ENCODE measurements around the gene AFF2.

The AFF2 gene

DNA sequence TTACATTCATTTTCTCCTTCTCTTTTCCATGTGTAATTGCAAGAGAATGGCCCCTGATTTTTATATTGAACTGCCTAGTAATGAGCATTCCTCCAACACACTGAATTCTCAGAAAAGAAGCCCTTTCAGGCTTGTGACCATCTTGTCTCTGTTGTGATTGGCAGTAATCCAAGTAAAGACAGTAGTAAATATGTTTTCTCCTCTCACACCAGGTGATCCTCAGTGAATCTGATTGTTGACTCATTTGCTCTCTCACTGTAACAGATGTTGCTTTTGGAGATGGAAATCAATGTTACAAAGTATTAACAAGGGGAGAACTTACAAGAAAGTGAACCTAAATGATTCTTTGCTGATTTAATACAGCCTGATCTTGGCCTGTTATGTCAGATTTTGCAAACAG lies 271.0 kb downstream of the AFF2 start:
- Histone ChIP-seq H3K9me3 (ENCODE audit: control extremely low read depth in 1 of 5, control insufficient read depth in 4 of 5, insufficient read depth in 2 of 5, low read depth in 1 of 5, low read length in 4 of 5) (no peaks in the 10 kb centered on the region), H3K36me3 (ENCODE audit: control insufficient read depth in 4 of 4, insufficient read depth in 4 of 4, low read length in 3 of 4) (no peaks in the 10 kb centered on the region), H3K27ac (ENCODE audit: insufficient read depth in 1 of 2, low read depth in 1 of 2, low read length in 2 of 2, poor library complexity in 1 of 2, severe bottlenecking in 2 of 2) (no peak overlapping the region), H3K4me3 (ENCODE audit: control insufficient read depth in 1 of 7, extremely low read depth in 1 of 7, insufficient read depth in 4 of 7, low read depth in 2 of 7, low read length in 6 of 7) (no peak overlapping the region), H3K27me3 (replicated peaks in 2 of 5; ENCODE audit: control insufficient read depth in 4 of 5, insufficient read depth in 5 of 5, low read length in 4 of 5) (no peaks in the 10 kb centered on the region), H3K4me1 (ENCODE audit: control extremely low read depth in 1 of 4, control insufficient read depth in 4 of 4, insufficient read depth in 4 of 4, low read length in 3 of 4) (no peaks in the 10 kb centered on the region)
- DNase-seq, result no peak
- POLR2A ChIA-PET, result no interaction called here
- CTCF ChIA-PET, result no interaction called here

DNA sequence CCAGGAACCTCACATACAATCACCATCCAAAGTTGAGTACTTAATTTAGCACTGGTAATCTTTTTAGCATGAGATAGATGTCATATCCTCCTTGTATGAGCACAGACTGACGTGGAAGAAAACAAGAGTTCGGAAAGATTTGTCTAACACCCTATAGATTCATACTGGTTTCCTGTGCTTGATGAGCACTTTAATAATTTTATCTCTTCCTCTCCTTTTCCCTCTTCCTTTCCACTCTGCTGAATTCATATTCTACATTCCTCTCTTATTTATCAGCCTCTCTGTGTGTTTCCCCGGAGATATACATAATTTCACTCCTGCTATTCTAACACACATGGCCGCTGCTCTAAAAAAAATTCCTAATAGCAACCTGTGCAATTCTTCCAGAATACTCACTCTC lies 273.9 kb downstream of the AFF2 start:
- H3K27me3 ChIP-seq (replicated peaks in 2 of 5; ENCODE audit: control insufficient read depth in 4 of 5, insufficient read depth in 5 of 5, low read length in 4 of 5), result no peaks in the 10 kb centered on the region

DNA sequence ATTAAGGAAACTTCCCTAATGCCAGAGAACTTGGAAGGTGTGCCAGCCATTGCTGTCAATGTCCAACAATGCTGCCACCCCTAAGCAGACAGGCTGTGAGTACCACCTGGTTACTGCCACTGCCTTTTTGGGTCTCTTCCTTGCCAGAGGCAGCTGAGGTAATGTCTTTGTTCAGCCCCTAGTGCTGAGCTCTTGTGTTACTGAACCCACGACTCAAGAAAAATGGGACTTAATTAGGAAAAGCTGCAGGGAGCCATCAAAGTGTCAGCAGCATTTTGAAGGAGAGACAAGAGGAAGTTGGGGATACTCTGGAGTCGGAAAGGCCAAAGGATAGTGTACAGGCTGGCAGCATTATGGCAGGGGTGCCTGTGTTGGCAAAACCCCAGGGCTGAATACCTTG lies 283.7 kb downstream of the AFF2 start:
- no peak for DNase-seq
- Histone ChIP-seq H3K36me3 (ENCODE audit: control insufficient read depth in 4 of 4, insufficient read depth in 4 of 4, low read length in 3 of 4) (no peaks in the 10 kb centered on the region), H3K4me1 (ENCODE audit: control extremely low read depth in 1 of 4, control insufficient read depth in 4 of 4, insufficient read depth in 4 of 4, low read length in 3 of 4) (no peaks in the 10 kb centered on the region), H3K27ac (ENCODE audit: insufficient read depth in 1 of 2, low read depth in 1 of 2, low read length in 2 of 2, poor library complexity in 1 of 2, severe bottlenecking in 2 of 2) (no peak overlapping the region), H3K27me3 (replicated peaks in 2 of 5; ENCODE audit: control insufficient read depth in 4 of 5, insufficient read depth in 5 of 5, low read length in 4 of 5) (no peaks in the 10 kb centered on the region), H3K9me3 (ENCODE audit: control extremely low read depth in 1 of 5, control insufficient read depth in 4 of 5, insufficient read depth in 2 of 5, low read depth in 1 of 5, low read length in 4 of 5) (no peaks in the 10 kb centered on the region), H3K4me3 (ENCODE audit: control insufficient read depth in 1 of 7, extremely low read depth in 1 of 7, insufficient read depth in 4 of 7, low read depth in 2 of 7, low read length in 6 of 7) (no peak overlapping the region)
- CTCF ChIA-PET, result no interaction called here
- WGBS (ENCODE audit: insufficient coverage), result 72% methylated on average over 2 of the region's 2 CpGs
- POLR2A ChIA-PET, result no interaction called here

More for the DNA sequence above, 273.9 kb downstream of the AFF2 start:
- DNase-seq, result no peak
- Histone ChIP-seq H3K4me3 (ENCODE audit: control insufficient read depth in 1 of 7, extremely low read depth in 1 of 7, insufficient read depth in 4 of 7, low read depth in 2 of 7, low read length in 6 of 7) (no peak overlapping the region), H3K27ac (ENCODE audit: insufficient read depth in 1 of 2, low read depth in 1 of 2, low read length in 2 of 2, poor library complexity in 1 of 2, severe bottlenecking in 2 of 2) (no peak overlapping the region), H3K36me3 (ENCODE audit: control insufficient read depth in 4 of 4, insufficient read depth in 4 of 4, low read length in 3 of 4) (no peaks in the 10 kb centered on the region), H3K9me3 (ENCODE audit: control extremely low read depth in 1 of 5, control insufficient read depth in 4 of 5, insufficient read depth in 2 of 5, low read depth in 1 of 5, low read length in 4 of 5) (no peaks in the 10 kb centered on the region), H3K4me1 (ENCODE audit: control extremely low read depth in 1 of 4, control insufficient read depth in 4 of 4, insufficient read depth in 4 of 4, low read length in 3 of 4) (no peaks in the 10 kb centered on the region)
- ChIA-PET POLR2A (no interaction called here), CTCF (interaction anchor here (1.2 kb wide), 1 partner anchor 15 kb away, joined by 3 read pairs; no protein-coding TSS in a partner anchor)
- WGBS (ENCODE audit: insufficient coverage), result 68% methylated on average over 2 of the region's 4 CpGs

DNA sequence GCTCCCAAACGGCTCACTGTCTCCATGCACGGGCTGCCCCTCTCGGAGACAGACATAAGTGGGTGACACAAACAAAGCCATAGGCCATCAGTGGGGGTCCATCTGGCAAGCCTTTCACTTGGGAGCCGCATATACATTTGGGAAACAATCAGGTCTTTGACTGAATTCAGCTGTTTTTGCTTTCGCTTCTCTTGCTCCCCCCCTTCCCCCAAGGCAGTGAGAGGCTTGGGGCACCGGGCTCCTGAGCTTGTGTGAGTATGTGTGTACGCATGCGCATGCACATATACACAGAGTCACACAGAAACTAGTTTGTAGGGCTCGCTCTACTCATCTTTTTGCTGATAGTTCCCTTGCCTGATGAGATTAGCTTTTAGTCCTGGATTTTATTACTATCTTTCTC lies 284.4 kb downstream of the AFF2 start:
- H3K27ac ChIP-seq (ENCODE audit: insufficient read depth in 1 of 2, low read depth in 1 of 2, low read length in 2 of 2, poor library complexity in 1 of 2, severe bottlenecking in 2 of 2), result no peak overlapping the region
- H3K36me3 ChIP-seq (ENCODE audit: control insufficient read depth in 4 of 4, insufficient read depth in 4 of 4, low read length in 3 of 4), result no peaks in the 10 kb centered on the region
- no peak for DNase-seq
- POLR2A ChIA-PET, result no interaction called here
- CTCF ChIA-PET, result no interaction called here
- H3K4me3 ChIP-seq (ENCODE audit: control insufficient read depth in 1 of 7, extremely low read depth in 1 of 7, insufficient read depth in 4 of 7, low read depth in 2 of 7, low read length in 6 of 7), result no peak overlapping the region
- no peaks in the 10 kb centered on the region for H3K9me3 ChIP-seq (ENCODE audit: control extremely low read depth in 1 of 5, control insufficient read depth in 4 of 5, insufficient read depth in 2 of 5, low read depth in 1 of 5, low read length in 4 of 5)
- H3K27me3 ChIP-seq (replicated peaks in 2 of 5; ENCODE audit: control insufficient read depth in 4 of 5, insufficient read depth in 5 of 5, low read length in 4 of 5), result no peaks in the 10 kb centered on the region
- H3K4me1 ChIP-seq (ENCODE audit: control extremely low read depth in 1 of 4, control insufficient read depth in 4 of 4, insufficient read depth in 4 of 4, low read length in 3 of 4), result no peaks in the 10 kb centered on the region
- WGBS (ENCODE audit: insufficient coverage), result 86% methylated on average over 4 of the region's 9 CpGs

DNA sequence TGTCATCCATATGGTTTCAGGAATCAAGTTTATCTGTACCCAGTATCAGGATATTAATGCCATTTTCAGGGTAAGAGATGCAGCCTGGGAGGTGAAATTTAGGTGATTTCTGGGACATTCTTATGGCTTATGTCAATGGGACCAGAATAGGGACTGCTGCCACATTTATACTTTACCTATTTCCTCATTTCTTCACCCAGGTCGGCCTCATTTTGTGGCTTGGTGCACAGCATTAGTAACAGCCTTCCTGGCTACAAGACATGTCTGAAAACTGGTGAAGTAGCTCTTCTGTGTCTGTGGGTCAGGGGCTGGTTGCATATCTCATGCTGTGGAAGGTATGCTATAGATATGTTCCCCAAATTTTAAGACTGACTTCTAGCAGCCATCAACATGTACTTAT lies 284.8 kb downstream of the AFF2 start:
- Histone ChIP-seq H3K36me3 (ENCODE audit: control insufficient read depth in 4 of 4, insufficient read depth in 4 of 4, low read length in 3 of 4) (no peaks in the 10 kb centered on the region), H3K27me3 (replicated peaks in 2 of 5; ENCODE audit: control insufficient read depth in 4 of 5, insufficient read depth in 5 of 5, low read length in 4 of 5) (no peaks in the 10 kb centered on the region), H3K4me1 (ENCODE audit: control extremely low read depth in 1 of 4, control insufficient read depth in 4 of 4, insufficient read depth in 4 of 4, low read length in 3 of 4) (no peaks in the 10 kb centered on the region), H3K4me3 (ENCODE audit: control insufficient read depth in 1 of 7, extremely low read depth in 1 of 7, insufficient read depth in 4 of 7, low read depth in 2 of 7, low read length in 6 of 7) (no peak overlapping the region), H3K9me3 (ENCODE audit: control extremely low read depth in 1 of 5, control insufficient read depth in 4 of 5, insufficient read depth in 2 of 5, low read depth in 1 of 5, low read length in 4 of 5) (no peaks in the 10 kb centered on the region), H3K27ac (ENCODE audit: insufficient read depth in 1 of 2, low read depth in 1 of 2, low read length in 2 of 2, poor library complexity in 1 of 2, severe bottlenecking in 2 of 2) (no peak overlapping the region)
- POLR2A ChIA-PET, result no interaction called here
- DNase-seq, result no peak
- CTCF ChIA-PET, result no interaction called here
- WGBS (ENCODE audit: insufficient coverage), result 71% methylated on average over 1 of the region's 1 CpG

DNA sequence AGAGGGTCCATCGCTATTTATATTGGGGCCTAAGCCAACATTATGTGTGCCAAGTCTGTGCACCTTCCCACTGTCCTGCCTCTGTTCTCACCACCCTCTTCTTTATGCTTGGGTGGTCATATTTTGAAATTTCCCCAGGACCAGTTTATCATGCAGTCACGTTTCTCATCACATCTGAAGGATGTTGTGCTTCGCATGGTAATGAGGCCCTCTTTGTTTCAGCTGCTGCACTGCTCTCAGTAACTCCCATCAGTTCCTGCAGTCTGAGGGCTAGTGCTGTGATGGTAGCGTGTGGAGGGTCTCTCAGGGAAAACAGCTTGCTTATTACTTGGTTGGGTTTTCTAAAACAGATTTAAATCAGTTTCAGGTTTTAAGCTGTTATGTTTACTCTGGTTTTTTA lies 288.0 kb downstream of the AFF2 start:
- Histone ChIP-seq H3K36me3 (ENCODE audit: control insufficient read depth in 4 of 4, insufficient read depth in 4 of 4, low read length in 3 of 4) (no peaks in the 10 kb centered on the region), H3K9me3 (ENCODE audit: control extremely low read depth in 1 of 5, control insufficient read depth in 4 of 5, insufficient read depth in 2 of 5, low read depth in 1 of 5, low read length in 4 of 5) (no peaks in the 10 kb centered on the region), H3K27me3 (replicated peaks in 2 of 5; ENCODE audit: control insufficient read depth in 4 of 5, insufficient read depth in 5 of 5, low read length in 4 of 5) (no peaks in the 10 kb centered on the region), H3K4me1 (ENCODE audit: control extremely low read depth in 1 of 4, control insufficient read depth in 4 of 4, insufficient read depth in 4 of 4, low read length in 3 of 4) (no peaks in the 10 kb centered on the region), H3K4me3 (ENCODE audit: control insufficient read depth in 1 of 7, extremely low read depth in 1 of 7, insufficient read depth in 4 of 7, low read depth in 2 of 7, low read length in 6 of 7) (no peak overlapping the region), H3K27ac (ENCODE audit: insufficient read depth in 1 of 2, low read depth in 1 of 2, low read length in 2 of 2, poor library complexity in 1 of 2, severe bottlenecking in 2 of 2) (no peak overlapping the region)
- 80% methylated on average over 4 of the region's 4 CpGs for WGBS (ENCODE audit: insufficient coverage)
- ChIA-PET CTCF (interaction anchor here (1.1 kb wide), 1 partner anchor 22 kb away, joined by 3 read pairs; no protein-coding TSS in a partner anchor), POLR2A (no interaction called here)
- DNase-seq, result no peak

DNA sequence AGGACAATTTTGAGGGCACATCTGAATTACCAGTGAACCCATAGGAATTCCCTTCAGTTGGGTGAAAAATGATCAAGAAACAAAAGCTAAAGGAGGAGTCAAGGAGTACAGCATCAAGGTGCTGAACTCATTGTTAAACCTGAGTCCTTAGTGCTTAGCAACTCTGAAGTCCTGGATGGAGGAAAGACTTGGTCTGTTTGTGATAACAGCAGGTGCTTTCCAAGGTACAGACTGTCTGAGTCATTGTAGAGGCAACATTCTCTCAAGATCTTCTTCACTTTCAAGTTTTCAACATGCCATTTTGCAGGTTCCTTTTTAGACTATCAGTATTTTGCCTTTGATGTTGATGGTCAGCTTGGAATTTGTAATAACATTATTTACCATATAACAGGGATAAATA lies 293.9 kb downstream of the AFF2 start:
- H3K9me3 ChIP-seq (ENCODE audit: control extremely low read depth in 1 of 5, control insufficient read depth in 4 of 5, insufficient read depth in 2 of 5, low read depth in 1 of 5, low read length in 4 of 5), result no peaks in the 10 kb centered on the region
- H3K27me3 ChIP-seq (replicated peaks in 2 of 5; ENCODE audit: control insufficient read depth in 4 of 5, insufficient read depth in 5 of 5, low read length in 4 of 5), result no peaks in the 10 kb centered on the region
- POLR2A ChIA-PET, result no interaction called here
- H3K4me1 ChIP-seq (ENCODE audit: control extremely low read depth in 1 of 4, control insufficient read depth in 4 of 4, insufficient read depth in 4 of 4, low read length in 3 of 4), result no peaks in the 10 kb centered on the region
- H3K36me3 ChIP-seq (ENCODE audit: control insufficient read depth in 4 of 4, insufficient read depth in 4 of 4, low read length in 3 of 4), result no peaks in the 10 kb centered on the region
- CTCF ChIA-PET, result no interaction called here
- no peak overlapping the region for H3K4me3 ChIP-seq (ENCODE audit: control insufficient read depth in 1 of 7, extremely low read depth in 1 of 7, insufficient read depth in 4 of 7, low read depth in 2 of 7, low read length in 6 of 7)
- no peak for DNase-seq
- no peak overlapping the region for H3K27ac ChIP-seq (ENCODE audit: insufficient read depth in 1 of 2, low read depth in 1 of 2, low read length in 2 of 2, poor library complexity in 1 of 2, severe bottlenecking in 2 of 2)
